Adipocyte (in vitro differentiated cells): ENCODE measurements around the gene CNPY4.
A peak's percentile ranks its signal among the peaks of the same experiment; 100 is the strongest.

Experiments
- DNase-seq: peaks from one replicate; pipeline ENCODE4 v3.0.0-alpha.2; 2015; ENCODE audit warnings: low read depth
- H3K27me3 ChIP-seq: replicated peaks from 2 replicates; pipeline ENCODE4 v1.7.0; 2013; ENCODE audit warnings: mild to moderate bottlenecking, low read length, moderate library complexity; ENCODE audit not compliant: control insufficient read depth, insufficient read depth
- H3K36me3 ChIP-seq: 2 replicates; pipeline ENCODE4 v1.7.0; 2013; ENCODE audit warnings: low read length, mild to moderate bottlenecking, moderate library complexity; ENCODE audit not compliant: control insufficient read depth, insufficient read depth, severe bottlenecking
- H3K4me1 ChIP-seq: 2 replicates; pipeline ENCODE4 v1.7.0; 2013; ENCODE audit warnings: mild to moderate bottlenecking, low read length, moderate library complexity; ENCODE audit not compliant: control insufficient read depth, insufficient read depth
- H3K4me3 ChIP-seq: 2 replicates; pipeline ENCODE4 v1.7.0; 2013; ENCODE audit warnings: mild to moderate bottlenecking, low read length, moderate library complexity
- H3K9ac ChIP-seq: 2 replicates; pipeline ENCODE4 v1.7.0; 2013; ENCODE audit warnings: mild to moderate bottlenecking, low read length, moderate library complexity
- H3K9me3 ChIP-seq: 2 replicates; pipeline ENCODE4 v1.7.0; 2013; ENCODE audit warnings: mild to moderate bottlenecking, low read length, moderate library complexity; ENCODE audit not compliant: control insufficient read depth

CNPY4 gene

DNA sequence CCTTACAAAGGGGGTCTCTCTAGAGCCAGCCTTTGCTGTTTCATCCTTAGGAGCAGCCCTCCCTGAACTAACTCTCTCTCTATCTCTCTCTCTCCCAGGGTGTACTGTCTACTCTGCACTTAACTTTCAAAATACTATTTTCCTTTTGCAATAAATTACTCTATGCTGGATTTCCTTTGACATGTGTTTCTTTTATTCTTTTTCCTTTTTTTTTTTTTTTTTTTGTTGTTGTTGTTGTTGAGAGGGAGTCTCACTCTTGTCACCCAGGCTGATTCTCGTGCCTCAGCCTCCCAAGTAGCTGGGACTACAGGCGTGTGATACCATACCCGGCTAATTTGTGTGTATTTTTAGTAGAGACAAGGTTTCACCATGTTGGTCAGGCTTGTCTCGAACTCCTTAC, 36.5 kb upstream of the CNPY4 start:
- H3K9ac ChIP-seq, result no peak overlapping the region
- peaks cover 15% of the 10 kb centered on the region for H3K4me1 ChIP-seq
- no peak overlapping the region for H3K4me3 ChIP-seq
- DNase-seq, result no peak
- H3K36me3 ChIP-seq, result peaks cover 11% of the 10 kb centered on the region
- no peaks in the 10 kb centered on the region for H3K9me3 ChIP-seq
- H3K27me3 ChIP-seq, result no peaks in the 10 kb centered on the region

DNA sequence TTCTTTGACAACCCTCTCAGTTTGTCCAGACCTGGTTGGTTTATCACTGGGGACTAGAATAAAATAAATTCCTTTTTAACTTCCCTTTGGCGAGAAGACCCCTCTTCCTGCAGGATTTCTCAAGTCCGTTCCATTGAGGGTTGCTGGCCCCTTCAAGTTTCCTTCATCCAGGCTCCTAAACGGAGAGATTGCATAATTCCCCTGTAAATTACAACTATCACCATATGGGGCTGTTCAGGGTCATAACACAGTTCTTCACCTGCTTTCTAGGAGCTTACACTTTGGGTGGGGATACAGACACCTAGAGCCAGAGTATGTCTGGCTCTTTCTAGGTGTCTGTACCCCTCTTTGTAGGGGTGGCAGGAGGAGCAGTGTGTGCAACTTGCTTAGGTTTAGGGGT, 33.9 kb upstream of the CNPY4 start:
- DNase-seq, result no peak
- Histone ChIP-seq H3K36me3 (peaks cover 3% of the 10 kb centered on the region), H3K9ac (no peak overlapping the region), H3K4me1 (peaks cover 15% of the 10 kb centered on the region), H3K9me3 (no peaks in the 10 kb centered on the region), H3K27me3 (no peaks in the 10 kb centered on the region), H3K4me3 (no peak overlapping the region)

DNA sequence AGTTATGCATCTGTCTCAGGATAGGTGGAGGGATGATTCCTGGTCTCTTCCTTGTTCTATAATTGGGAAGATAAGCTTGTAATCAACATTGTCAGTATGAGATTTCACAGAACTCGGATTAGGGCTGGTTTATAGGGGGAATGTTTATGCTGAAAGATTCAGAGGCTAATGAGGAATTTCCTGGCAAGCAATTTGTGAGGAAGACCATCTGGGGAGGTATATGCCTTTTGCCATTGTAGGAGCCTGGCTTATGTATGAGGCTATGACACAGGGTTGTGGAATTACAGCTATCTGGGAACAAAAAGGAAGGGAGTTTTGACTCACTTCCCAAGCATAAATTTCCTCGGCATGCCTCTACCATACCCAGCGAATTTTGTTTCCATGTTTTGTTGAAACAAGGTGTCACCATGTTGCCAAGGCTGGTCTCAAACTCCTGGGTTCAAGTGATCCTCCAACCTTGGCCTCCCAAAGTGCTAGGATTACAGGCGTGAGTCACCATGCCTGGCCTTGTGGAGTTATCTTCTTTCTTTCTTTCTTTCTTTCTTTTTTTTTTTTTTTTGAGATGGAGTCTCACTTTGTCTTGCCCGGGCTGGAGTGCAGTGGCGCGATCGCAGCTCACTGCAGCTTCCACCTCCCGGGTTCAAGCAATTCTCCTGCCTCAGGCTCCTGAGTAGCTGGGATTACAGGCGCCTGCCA, 32.2 kb upstream of the CNPY4 start:
- Histone ChIP-seq H3K9ac (peak overlapping the region; percentile 10), H3K36me3 (peaks cover 20% of the 10 kb centered on the region), H3K4me1 (peaks cover 22% of the 10 kb centered on the region), H3K9me3 (no peaks in the 10 kb centered on the region), H3K27me3 (no peaks in the 10 kb centered on the region), H3K4me3 (no peak overlapping the region)
- peak; percentile 87 for DNase-seq

DNA sequence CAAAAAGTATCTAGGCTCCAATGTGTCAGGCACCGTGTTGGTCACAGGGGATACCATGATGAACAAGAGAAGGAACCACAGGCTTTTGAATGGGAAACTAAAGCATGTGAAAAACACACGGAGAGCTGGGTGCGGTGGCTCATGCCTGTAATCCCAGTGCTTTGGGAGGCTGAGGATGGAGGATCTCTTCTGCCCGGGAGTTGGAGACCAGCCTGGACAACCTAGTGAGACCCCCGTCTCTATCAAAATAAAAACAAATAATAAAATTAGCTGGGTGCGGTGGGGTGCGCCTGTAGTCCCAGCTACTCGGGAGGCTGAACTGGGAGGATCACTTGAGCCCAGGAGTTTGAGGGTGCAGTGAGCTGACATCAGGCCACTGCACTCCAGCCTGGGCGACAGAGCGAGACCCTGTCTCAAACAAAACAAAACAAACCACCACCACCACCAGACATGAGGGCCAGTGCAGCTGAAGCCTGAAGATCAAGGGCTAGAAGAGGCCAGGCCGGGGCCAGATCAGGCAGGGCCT, 31.3 kb upstream of the CNPY4 start:
- peaks cover 31% of the 10 kb centered on the region for H3K4me1 ChIP-seq
- H3K9me3 ChIP-seq, result no peaks in the 10 kb centered on the region
- peaks cover 29% of the 10 kb centered on the region for H3K36me3 ChIP-seq
- H3K27me3 ChIP-seq, result no peaks in the 10 kb centered on the region
- no peak for DNase-seq
- H3K9ac ChIP-seq, result peak overlapping the region; percentile 95
- peak overlapping the region; percentile 94 for H3K4me3 ChIP-seq

DNA sequence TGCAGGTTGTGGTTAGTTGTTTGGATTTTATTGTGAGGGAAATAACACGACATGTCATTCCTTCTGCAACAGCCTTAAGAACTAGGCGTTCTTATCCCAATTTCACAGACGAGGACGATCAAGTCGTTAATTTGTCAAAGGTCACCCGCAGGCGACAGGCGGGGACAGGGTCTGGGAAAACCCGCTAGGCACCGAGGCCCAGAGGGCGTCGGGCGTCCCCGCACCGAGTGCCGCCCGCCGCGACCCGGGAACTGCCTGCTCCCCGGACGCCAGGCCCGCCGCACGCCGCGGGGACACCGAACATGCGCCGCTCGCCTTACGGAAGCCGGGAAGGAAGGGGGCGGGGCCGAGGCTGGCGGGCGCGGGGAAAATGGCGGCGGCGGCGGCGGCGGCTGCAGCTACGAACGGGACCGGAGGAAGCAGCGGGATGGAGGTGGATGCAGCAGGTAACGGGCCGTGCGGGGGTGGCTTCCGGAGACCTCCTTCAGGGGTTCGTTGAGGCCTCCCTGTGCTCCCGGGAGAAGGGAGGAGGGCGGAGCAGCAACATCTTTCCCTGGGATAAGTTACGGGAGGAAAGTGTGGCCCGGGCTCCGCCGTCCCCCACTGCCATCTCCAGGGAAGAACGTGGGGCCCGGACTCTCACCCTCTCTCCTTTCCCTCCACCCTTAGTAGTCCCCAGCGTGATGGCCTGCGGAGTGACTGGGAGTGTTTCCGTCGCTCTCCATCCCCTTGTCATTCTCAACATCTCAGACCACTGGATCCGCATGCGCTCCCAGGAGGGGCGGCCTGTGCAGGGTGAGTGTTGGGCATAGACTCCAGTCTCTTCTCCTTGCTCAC, 30.6 kb upstream of the CNPY4 start, which contains the start of gene COPS6:
COPS6 (plus strand) TSS at position 349 of the 837 bp plus-strand sequence; CDS start at position 371, 22 bp downstream.
- DNase-seq, result peak; percentile 90
- H3K4me3 ChIP-seq, result peak within 1 kb of the TSS; percentile 94
- no peaks in the 10 kb centered on the region for H3K27me3 ChIP-seq
- no peaks in the 10 kb centered on the region for H3K9me3 ChIP-seq
- peak within 1 kb of the TSS; percentile 95 for H3K9ac ChIP-seq
- H3K4me1 ChIP-seq, result peaks cover 37% of the 10 kb centered on the region
- H3K36me3 ChIP-seq, result peaks cover 36% of the 10 kb centered on the region

DNA sequence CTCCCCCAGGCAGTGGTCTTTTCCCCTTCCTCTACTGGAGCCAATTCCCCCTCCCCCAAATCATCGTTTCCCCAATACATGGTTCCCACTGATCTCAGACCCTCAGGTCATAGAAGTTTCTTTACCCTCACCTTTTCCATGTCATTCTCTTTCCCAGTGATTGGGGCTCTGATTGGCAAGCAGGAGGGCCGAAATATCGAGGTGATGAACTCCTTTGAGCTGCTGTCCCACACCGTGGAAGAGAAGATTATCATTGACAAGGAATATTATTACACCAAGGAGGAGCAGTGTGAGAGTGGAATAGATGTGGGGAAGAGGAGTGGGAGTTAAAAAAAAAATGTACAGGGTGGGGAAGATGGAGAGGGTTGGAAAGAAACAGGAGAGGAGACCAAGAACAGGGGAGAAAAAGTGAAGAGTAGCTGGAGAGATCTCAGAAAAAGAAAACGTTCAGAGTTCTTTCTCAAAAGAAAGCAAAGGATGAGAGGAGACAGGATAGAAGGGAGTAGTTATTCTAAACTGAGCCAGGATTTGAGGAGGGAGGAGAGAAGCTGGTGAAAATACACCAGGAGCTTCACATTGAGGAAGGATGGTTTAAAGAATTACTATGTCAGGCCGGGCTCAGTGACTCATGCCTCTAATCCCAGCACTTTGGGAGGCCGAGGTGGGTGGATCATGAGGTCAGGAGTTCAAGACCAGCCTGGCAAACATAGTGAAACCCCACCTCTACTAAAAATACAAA, 29.8 kb upstream of the CNPY4 start:
- peaks cover 44% of the 10 kb centered on the region for H3K36me3 ChIP-seq
- no peaks in the 10 kb centered on the region for H3K9me3 ChIP-seq
- H3K9ac ChIP-seq, result peak overlapping the region; percentile 95
- H3K4me3 ChIP-seq, result peak overlapping the region; percentile 94
- H3K27me3 ChIP-seq, result no peaks in the 10 kb centered on the region
- peak; percentile 43 for DNase-seq
- peaks cover 42% of the 10 kb centered on the region for H3K4me1 ChIP-seq

DNA sequence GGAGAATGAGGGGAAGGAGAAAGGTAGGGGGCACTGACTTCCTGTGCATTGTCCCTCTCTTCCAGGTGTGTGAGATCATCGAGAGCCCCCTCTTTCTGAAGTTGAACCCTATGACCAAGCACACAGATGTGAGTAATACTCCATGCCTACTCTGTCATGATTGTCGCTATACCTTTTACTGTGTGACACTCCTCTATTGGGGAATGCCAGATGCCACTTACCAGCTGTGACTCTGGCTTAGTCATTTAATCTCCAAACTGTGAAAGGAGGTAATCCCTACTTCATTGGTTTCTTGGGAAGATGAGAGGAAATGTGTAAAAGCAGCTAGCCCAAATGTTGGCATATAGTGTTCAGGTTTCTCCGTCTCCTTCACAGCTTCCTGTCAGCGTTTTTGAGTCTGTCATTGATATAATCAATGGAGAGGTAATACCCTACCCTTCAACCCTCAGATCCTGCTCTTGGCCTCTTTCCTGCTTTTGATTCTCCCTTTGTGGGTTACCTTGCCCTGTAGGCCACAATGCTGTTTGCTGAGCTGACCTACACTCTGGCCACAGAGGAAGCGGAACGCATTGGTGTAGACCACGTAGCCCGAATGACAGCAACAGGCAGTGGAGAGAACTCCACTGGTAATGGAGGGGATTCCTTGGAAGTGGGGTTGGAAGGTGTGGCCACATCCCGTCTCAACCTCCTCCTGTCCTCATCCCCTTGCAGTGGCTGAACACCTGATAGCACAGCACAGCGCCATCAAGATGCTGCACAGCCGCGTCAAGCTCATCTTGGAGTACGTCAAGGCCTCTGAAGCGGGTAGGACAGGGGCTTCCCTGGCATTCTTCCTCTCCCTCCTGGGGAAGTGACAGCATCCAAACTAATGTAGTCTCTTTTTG, 28.7 kb upstream of the CNPY4 start:
- peaks cover 42% of the 10 kb centered on the region for H3K4me1 ChIP-seq
- DNase-seq, result no peak
- no peaks in the 10 kb centered on the region for H3K9me3 ChIP-seq
- H3K27me3 ChIP-seq, result no peaks in the 10 kb centered on the region
- H3K4me3 ChIP-seq, result no peak overlapping the region
- H3K9ac ChIP-seq, result no peak overlapping the region
- H3K36me3 ChIP-seq, result peaks cover 55% of the 10 kb centered on the region

DNA sequence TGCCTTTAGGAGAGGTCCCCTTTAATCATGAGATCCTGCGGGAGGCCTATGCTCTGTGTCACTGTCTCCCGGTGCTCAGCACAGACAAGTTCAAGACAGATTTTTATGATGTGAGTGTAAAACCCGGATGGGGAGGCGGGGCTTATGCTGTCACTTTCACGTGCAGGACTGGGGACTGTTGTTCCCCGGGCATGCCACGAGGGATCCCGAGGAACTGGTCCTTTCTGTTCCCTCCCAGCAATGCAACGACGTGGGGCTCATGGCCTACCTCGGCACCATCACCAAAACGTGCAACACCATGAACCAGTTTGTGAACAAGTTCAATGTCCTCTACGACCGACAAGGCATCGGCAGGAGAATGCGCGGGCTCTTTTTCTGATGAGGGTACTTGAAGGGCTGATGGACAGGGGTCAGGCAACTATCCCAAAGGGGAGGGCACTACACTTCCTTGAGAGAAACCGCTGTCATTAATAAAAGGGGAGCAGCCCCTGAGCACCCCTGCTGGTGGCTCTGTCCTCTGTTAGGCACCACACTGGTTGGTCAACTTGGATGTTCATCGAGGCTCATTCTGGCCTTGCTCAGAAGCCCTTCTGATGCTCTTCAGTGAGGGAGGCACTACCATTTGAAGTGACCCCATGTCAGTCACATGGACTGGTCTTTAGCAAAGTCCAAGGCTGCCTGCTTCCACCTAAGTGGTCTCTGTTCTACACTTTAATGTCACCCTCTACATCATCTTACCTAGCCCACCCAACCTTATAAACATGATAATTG, 27.8 kb upstream of the CNPY4 start:
- Histone ChIP-seq H3K36me3 (peaks cover 63% of the 10 kb centered on the region), H3K4me1 (peaks cover 42% of the 10 kb centered on the region), H3K9ac (no peak overlapping the region), H3K9me3 (no peaks in the 10 kb centered on the region), H3K27me3 (no peaks in the 10 kb centered on the region), H3K4me3 (no peak overlapping the region)
- no peak for DNase-seq

DNA sequence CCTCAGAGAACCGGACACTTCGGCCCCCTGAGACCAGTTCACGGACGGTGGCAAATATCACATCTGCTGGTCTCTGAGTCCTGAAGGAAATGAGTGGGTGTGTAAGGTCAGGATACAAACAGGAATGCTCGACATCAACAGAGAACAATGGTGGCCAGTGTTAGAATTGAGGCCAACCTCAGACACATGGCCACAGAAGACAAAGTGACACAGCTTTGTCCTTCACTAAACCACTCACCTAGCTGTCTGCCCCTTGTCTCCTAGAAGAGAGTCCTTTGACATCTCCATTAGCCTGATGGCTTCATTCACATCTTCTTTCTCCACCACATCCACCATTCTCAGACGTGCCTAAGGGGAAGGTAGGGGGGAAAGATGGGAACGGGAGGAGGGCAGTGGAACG, 26.4 kb upstream of the CNPY4 start:
- H3K4me1 ChIP-seq, result peaks cover 40% of the 10 kb centered on the region
- H3K4me3 ChIP-seq, result no peak overlapping the region
- no peaks in the 10 kb centered on the region for H3K9me3 ChIP-seq
- no peak for DNase-seq
- H3K36me3 ChIP-seq, result peaks cover 76% of the 10 kb centered on the region
- H3K27me3 ChIP-seq, result no peaks in the 10 kb centered on the region
- no peak overlapping the region for H3K9ac ChIP-seq

DNA sequence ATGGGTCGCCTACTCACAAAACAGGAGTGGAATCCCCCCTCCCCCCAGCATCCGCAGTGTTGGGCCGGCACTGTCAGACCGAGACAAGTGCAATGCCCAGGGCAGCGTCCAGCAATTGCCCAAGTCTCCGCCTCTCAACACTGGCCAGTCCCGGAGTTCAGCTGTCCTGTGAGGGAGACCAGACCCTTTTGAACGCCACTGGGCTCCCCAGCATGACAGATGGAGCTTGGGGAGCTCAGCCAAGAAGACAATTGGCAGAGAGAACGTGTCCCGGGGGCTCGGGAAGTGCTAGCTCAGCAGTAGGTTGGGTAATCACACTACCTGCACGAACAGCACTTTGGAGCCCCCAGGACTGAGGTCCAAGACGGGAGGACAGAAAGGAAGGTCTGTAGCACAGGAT, 25.9 kb upstream of the CNPY4 start:
- no peak for DNase-seq
- H3K4me3 ChIP-seq, result no peak overlapping the region
- H3K4me1 ChIP-seq, result peaks cover 36% of the 10 kb centered on the region
- peaks cover 80% of the 10 kb centered on the region for H3K36me3 ChIP-seq
- H3K9ac ChIP-seq, result no peak overlapping the region
- H3K27me3 ChIP-seq, result no peaks in the 10 kb centered on the region
- H3K9me3 ChIP-seq, result no peaks in the 10 kb centered on the region
